ENCODE results near the gene BTN3A1.

GRCh38 chr6:26445934-26446667 lies 44.0 kb downstream of the BTN3A1 start:
- TF ChIP-seq CTCF (IDR thresholded peaks at IDR 0.05; ENCODE audit: insufficient read depth, low read length) = no peak
- no peak for TF ChIP-seq POLR2AphosphoS5 (IDR thresholded peaks at IDR 0.05; ENCODE audit: low read depth)
- no peak for TF ChIP-seq REST (IDR thresholded peaks at IDR 0.05; ENCODE audit: insufficient replicate concordance, low read depth)
- no peak for TF ChIP-seq GABPA (IDR thresholded peaks at IDR 0.05; ENCODE audit: low read depth)
